Mucosa of descending colon (tissue), 3 donors: ENCODE results near the gene RUNX1. TPM values are rescaled to one million over a fixed set of nuclear protein-coding genes. Genes with fewer than 3 reads are reported as not detected.

Experiments
- ATAC-seq: fragments of 200-7000 bp; cut with Tn5 transposase; one replicate; pipeline ENCODE4 v1.9.1; 2020; ENCODE audit warnings: mild to moderate bottlenecking, moderate library complexity
- DNase-seq, 3 donors: peaks; one replicate each; pipeline ENCODE4 v3.0.0-alpha.2; 2020
- H3K36me3 ChIP-seq: fragments of 200-600 bp; one replicate; pipeline ENCODE4 v1.8.0; 2021; ENCODE audit warnings: low read depth, mild to moderate bottlenecking
- H3K4me1 ChIP-seq: fragments of 200-600 bp; one replicate; pipeline ENCODE4 v1.8.0; 2021; ENCODE audit warnings: low read depth, mild to moderate bottlenecking
- H3K4me3 ChIP-seq: fragments of 200-600 bp; one replicate; pipeline ENCODE4 v1.8.0; 2021; ENCODE audit warnings: mild to moderate bottlenecking
- H3K9me3 ChIP-seq: fragments of 200-600 bp; one replicate; pipeline ENCODE4 v1.8.0; 2021; ENCODE audit warnings: mild to moderate bottlenecking
- CTCF ChIP-seq: fragments of 200-600 bp; IDR thresholded peaks from one replicate; pipeline ENCODE4 v1.8.0; 2022; ENCODE audit warnings: antibody characterized with exemption, mild to moderate bottlenecking
- intact Hi-C, 2 donors: fragments of 100-400 bp; cut with DNase I in 1 of 2; cut with micrococcal nuclease in 1 of 2; formaldehyde crosslinking; loops; one replicate each; pipeline versions ENCODE4 v1.11.0 to v1.11.1; 2022; cut with DNase I, micrococcal nuclease
- total RNA-seq, 3 donors: library from RNA; stranded (reverse); fragmentation: NEBNext Ultra II Directional in 2 of 3; extraction: Animal tissue kit (Norgen Biotek cat#: 25700) in 2 of 3; gene quantifications; one replicate each; pipeline versions ENCODE4 v1.2.1 to v1.2.4, GENCODE V29; 2021 to 2023
- donor health status: DM: no; HTN: no; CAD: no; lungs with moderate emphysema.
- donor health status: DM: no; HTN: no; CAD: no.
- donor health status: DM: no; HTN: yes; CAD: no.

The RUNX1 gene
- total RNA-seq, 3 donors from 2014 or later: 16.5 to 29.4 (median 24.0) TPM

GRCh38 chr21:35002879-35003722 lies 46.0 kb downstream of the RUNX1 start:
- ATAC-seq (no peak), DNase-seq (no peak)
- Histone ChIP-seq H3K36me3 (no peaks in the 10 kb centered on the region), H3K4me3 (no peak overlapping the region), H3K4me1 (peaks cover 9% of the 10 kb centered on the region), H3K9me3 (no peaks in the 10 kb centered on the region)
- TF ChIP-seq CTCF: no peak
- intact Hi-C loops: no loop called here

DNA sequence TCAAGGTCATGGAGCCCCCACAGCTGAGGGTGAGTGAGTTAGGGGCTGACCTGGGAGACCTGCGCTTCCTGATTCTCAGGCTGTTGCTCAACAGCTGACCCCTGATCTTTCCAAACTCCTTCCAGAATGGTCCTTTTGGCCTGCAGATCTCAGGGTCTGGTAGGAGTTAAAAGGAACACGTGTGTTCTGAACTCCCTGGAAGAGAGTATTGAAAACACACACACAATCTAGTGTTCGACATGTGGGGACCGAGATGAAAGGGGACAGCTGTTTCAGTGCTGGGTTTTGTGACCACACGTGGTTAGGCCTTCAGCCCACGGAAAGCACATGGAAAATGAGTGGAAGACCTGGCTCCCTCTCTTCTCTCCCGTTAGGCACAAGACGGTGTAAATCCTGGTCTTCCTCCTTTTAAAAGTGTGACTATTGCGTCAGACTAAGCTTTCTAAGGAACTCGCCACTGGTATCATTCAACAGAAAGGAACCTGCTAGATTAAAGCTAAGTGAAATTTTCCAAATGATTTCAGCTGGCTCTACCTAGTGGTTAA lies 49.6 kb downstream of the RUNX1 start:
- intact Hi-C loops: no loop called here
- no peaks in the 10 kb centered on the region for H3K9me3 ChIP-seq
- DNase-seq (no peak), ATAC-seq (no peak)
- H3K36me3 ChIP-seq: no peaks in the 10 kb centered on the region
- no peak for TF ChIP-seq CTCF
- no peak overlapping the region for H3K4me3 ChIP-seq
- peaks cover 2% of the 10 kb centered on the region for H3K4me1 ChIP-seq

DNA sequence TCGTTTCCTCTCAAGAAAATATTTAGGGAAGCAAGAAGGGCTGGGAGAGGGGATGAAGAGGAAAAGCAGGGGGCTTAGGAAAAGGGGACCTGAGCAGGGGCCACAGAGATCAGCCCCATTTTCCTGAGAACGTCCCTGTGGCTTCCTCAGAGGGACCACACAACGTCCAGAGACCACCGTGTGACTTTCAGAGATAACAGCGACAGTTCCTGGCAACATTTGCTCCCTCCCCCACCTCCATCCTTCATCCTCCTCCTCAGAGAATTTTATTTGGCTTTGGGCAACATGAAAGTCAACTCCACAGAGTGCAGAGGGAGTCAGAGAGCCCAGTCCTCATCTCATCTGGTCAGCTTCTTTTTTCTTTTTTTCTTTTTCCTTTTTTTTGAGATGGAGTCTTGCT lies 50.9 kb downstream of the RUNX1 start:
- Histone ChIP-seq H3K36me3 (no peaks in the 10 kb centered on the region), H3K4me1 (no peaks in the 10 kb centered on the region), H3K4me3 (no peak overlapping the region), H3K9me3 (no peaks in the 10 kb centered on the region)
- DNase-seq (no peak), ATAC-seq (no peak)
- TF ChIP-seq CTCF: no peak
- intact Hi-C loops: no loop called here

DNA sequence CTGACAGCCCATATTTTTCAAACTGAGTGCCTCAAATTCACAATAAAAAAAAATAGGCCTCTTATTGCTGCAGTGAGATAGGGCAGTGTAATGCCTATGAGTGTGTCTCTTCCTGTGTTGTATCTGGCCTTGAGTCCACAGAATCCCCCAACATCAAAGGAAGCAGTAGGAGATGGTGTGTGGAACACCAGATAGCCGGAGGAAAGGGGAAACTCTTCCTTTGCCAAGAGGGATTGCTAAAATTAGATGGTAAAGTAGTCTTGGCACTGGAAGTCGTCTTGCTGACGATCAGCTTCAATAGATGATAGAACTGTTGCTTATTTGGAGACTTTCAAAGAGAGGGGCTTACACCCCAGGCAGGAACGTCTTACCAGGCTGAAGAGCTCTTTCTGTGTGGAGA lies 51.8 kb downstream of the RUNX1 start:
- no peaks in the 10 kb centered on the region for H3K4me1 ChIP-seq
- intact Hi-C loops: no loop called here
- DNase-seq: no peak

DNA sequence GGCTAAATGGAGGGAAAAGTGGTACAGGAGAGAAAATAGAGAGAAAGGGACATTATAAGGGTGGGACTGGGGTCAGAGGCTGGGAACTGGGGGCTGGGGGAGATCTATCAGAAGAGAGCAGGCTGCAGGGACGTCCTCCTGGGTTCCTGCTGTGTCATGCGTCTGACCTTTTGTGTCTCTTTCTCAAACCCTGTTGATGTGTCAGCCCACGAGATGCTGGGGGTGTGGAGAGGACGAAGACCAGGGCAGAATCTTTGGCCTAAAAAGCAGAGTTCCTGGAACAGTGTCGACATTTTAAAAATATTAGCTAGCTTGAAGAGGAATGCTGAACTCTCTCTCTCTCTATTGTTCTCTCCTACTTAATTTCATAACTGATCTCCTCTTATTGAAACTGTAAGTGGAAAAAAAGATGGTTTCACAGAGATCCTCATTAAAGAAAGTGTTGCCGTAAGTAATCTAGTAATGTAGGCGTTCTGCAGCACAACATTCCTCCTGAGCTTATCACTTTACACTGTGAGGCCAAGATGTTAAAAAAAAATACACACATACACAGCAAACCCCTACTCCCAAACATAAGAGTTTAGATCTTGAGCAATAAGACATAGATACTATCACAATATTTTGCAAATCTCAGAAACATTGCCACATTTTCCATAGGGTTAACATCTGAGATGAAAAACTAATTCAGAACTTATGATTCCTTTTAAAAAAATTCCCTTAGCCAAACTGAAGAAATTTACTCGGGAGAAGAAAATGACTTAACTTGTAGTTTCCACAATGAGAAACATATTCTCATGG lies 52.6 kb downstream of the RUNX1 start:
- Histone ChIP-seq H3K4me1 (no peaks in the 10 kb centered on the region), H3K36me3 (no peaks in the 10 kb centered on the region), H3K9me3 (no peaks in the 10 kb centered on the region), H3K4me3 (no peak overlapping the region)
- intact Hi-C loops: no loop called here
- DNase-seq (no peak), ATAC-seq (no peak)
- TF ChIP-seq CTCF: no peak

More for the DNA sequence above, 51.8 kb downstream of the RUNX1 start:
- no peak for TF ChIP-seq CTCF
- ATAC-seq: no peak
- Histone ChIP-seq H3K4me3 (no peak overlapping the region), H3K9me3 (no peaks in the 10 kb centered on the region), H3K36me3 (no peaks in the 10 kb centered on the region)
